HG03196 (cell line): ENCODE measurements around the gene STAT5A.
"Not testable (repeated sequence)": the region's sequence is repeated elsewhere in the genome, so short reads cannot be mapped to it uniquely, and the experiment has no call there.

Experiments
- ATAC-seq: cut with Tn5 transposase; IDR thresholded peaks from one replicate; pipeline ENCODE4 v1.9.1; 2021; ENCODE audit not compliant: unreplicated experiment

STAT5A gene

DNA sequence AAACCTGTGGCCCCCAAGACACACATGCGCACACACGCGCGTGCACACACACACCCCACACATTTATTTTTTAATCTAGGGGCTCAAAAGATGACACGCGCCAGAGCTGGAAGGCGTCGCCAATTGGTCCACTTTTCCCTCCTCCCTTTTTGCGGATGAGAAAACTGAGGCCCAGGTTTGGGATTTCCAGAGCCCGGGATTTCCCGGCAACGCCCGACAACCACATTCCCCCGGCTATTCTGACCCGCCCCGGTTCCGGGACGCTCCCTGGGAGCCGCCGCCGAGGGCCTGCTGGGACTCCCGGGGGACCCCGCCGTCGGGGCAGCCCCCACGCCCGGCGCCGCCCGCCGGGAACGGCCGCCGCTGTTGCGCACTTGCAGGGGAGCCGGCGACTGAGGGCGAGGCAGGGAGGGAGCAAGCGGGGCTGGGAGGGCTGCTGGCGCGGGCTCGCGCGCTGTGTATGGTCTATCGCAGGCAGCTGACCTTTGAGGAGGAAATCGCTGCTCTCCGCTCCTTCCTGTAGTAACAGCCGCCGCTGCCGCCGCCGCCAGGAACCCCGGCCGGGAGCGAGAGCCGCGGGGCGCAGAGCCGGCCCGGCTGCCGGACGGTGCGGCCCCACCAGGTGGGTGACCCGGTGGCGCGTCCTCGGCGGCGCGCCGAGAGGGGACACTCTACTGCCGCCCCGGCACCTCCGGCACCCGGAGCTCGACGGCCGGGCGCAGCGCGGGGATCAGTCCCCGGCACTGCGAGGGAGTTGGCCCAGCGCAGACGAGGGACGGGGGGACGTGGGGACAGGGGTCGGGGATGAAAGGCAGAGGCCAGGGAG, at the start of gene STAT5A:
TSS of gene STAT5A (plus strand) at position 522 of the 826 bp plus-strand sequence. CDS start 914 bp downstream, outside the sequence.
- peak; percentile 43 for ATAC-seq

DNA sequence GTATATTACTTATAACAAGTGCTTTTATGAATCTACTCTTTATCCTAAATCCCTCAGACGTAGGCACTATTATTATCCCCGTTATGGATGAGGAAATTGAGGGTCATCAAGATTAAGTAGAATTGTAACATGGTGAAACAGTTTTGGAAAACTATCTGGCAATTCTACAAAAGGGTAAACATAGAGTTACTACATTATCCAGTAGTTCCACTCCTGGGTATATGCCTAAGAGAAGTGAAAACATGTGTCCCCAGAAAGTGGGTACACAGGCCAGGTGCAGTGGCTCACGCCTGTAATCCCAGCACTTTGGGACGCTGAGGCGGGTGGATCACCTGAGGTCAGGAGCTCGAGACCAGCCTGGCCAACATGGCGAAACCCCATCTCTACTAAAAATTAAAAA, 48.7 kb upstream of the STAT5A start:
- ATAC-seq: not testable (repeated sequence)

DNA sequence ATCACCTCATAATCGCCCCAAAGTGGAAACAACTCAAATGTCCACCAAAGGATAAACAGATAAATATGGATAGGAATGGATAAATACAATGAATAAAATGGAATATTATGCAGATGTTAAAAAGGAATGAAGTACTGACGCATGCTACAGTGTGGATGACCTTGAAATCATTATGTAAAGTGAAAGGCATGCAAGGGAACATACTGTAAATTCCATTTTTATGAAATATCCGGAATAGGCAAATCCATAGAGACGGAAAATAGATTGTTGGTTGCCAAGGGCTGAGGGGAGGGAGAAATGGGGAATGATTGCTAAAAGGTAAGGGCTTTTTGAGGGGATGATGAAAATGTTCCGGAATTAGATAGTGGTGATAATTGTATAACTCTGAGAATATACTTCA, 48.1 kb upstream of the STAT5A start:
- ATAC-seq: no peak

DNA sequence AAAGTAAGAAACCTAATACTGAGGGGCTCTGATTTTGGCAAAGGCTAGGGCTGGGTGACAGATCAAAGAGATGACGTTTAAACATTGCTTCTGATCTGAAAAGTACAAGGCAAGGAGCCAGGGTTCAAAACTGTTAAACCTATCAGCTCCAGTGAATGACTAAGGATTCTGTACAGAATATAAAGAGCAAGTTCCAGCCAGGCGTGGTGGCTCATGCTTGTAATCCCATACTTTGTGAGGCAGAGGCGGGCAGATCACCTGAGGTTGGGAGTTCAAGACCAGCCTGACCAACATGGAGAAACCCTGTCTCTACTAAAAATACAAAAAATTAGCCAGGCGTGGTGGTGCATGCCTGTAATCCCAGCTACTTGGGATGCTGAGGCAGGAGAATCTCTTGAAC, 47.4 kb upstream of the STAT5A start:
- ATAC-seq: not testable (repeated sequence)

DNA sequence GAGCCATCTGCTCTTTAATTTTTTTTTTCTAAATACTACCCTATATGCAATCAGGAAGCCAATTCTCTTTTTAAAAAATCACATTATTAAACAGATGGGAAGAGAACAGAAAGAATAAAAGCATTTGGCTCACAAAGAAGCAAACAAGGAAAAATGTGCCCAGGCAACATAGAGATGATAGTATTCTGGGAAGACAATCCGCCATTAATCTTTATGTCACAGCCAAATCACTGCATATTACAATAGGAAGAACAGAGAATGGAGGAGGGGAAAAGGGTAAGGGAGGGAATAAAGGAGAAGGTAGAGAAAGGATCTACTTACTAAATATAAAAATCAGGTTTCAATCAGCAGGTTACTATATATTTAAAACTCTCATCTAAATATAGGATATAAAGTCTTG, 46.4 kb upstream of the STAT5A start:
- ATAC-seq: no peak

DNA sequence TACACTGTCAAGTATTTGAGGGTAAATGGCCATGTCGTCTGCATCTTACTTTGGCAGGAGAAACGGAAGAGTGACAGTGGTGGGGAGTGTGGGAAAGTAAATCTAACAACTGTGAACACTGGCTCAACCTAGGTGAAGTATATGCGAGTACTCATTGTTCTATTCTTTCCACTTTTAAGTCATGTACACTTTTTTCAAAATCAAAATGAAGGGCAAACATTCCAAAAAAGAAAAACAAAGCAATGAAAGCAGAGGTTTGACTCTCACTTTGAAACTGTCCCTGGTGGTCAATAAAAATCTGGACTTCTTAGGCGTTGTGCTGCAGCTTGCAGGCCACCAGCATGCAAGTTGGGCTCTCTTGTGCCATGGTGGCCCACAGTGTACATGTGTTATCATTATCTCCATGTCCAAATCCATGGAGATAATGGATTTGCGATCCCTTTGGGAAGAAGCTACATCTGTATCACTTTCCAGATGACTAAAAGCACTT, 44.8 kb upstream of the STAT5A start:
- no peak for ATAC-seq

DNA sequence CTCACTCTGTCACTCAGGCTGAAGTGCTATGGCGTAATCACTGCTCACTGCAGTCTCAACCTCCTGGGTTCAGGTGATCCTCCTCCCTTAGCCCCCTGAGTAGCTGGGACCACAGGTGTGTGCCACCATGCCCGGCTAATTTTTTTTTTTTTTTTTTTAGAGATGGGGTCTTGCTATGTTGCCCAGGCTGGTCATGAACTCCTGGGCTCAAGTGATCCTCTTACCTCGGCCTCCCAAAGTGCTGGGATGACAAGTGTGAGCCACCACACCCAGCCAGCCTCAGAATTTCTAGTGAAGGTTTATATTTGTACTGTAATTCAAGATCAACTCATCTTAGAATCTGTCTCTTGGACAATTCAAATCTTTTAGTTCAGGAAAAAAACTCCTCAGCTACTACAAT, 44.2 kb upstream of the STAT5A start:
- ATAC-seq: not testable (repeated sequence)

DNA sequence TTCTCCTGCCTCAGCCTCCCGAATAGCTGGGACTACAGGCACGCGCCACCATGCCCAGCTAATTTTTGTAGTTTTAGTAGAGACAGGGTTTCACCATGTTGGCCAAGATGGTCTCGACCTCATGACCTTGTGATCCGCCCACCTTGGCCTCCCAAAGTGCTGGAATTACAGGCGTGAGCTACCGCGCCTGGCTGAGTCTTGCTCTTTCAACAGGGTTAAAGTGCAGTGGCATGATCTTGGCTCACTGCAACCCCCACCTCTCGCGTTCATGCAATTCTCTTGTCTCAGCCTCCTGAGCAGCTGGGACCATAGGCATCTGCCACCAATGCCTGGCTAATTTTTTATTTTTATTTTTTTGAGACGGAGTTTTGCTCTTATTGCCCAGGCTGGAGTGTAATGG, 43.1 kb upstream of the STAT5A start:
- ATAC-seq: not testable (repeated sequence)

DNA sequence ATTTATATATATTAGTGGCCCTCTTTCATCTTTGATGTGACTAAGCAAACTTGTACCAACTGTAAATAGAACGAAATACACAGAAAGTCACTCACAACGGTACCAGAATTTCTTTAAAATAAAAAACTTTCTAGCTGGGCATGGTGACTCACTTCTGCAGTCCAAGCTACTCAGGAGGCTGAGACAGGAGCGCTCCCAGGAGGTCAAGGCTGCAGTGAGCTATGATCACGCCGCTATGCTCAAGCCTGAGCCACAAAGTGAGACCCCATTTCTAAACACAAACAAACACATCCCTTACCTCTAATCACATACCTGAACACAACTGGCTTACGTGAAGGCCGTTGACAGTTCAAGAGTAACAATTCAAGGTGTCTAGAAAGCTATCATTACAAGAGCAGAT, 41.8 kb upstream of the STAT5A start:
- no peak for ATAC-seq

DNA sequence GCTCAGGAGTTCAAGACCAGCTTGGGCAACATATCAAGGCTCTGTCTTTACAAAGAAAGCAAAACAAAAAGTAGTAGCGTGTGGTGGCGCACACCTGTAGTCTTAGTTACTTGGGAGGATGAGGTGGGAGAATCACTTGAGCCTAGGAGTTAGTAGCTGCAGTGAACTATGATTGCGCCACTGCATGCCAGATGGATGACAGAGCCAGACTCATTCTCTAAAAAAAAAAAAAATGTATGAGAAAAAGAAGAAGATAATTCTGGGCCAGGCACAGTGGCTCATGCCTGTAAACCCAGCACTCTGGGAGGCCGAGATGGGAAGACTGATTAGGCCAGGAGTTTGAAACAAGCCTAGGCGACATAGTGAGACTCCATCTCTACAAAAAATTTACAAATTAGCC, 40.6 kb upstream of the STAT5A start:
- no peak for ATAC-seq

DNA sequence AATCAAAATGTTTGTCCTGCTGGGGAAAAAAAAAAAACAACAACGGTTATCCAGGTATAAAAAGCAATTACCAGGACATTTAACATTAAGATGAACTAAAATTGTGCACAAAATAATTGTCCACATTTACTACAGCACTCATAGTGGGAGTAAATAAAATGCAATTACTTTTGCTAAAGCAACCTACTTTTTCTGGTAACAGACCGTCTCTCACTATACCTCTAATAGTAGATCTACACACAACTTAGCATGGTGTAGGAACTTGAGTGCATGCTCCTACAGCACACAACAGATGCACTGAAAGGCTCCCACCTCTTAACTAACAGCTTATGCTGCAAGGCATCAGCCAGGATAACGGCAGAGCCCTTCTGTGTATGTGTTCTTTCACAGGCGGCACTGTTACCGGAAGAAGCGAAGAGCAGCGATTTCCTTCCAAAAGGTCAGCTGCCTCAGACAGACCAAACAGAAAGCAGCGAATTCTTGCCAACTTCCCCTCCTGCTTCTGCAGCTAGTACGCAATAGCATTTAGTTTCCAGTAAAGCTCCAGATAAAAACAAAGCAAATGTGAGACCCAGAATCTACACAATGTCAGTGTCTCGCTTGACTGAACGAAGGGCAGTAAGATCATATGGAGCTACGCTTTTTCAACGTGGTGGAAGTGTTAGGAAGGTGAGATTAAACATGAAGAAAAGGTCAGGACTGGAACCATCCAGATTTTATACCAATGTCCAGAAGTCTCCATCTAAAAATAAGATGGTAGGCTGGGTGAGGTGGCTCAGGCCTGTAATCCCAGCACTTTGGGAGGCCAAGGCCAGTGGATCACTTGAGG, 39.7 kb upstream of the STAT5A start:
- ATAC-seq: peak; percentile 80

DNA sequence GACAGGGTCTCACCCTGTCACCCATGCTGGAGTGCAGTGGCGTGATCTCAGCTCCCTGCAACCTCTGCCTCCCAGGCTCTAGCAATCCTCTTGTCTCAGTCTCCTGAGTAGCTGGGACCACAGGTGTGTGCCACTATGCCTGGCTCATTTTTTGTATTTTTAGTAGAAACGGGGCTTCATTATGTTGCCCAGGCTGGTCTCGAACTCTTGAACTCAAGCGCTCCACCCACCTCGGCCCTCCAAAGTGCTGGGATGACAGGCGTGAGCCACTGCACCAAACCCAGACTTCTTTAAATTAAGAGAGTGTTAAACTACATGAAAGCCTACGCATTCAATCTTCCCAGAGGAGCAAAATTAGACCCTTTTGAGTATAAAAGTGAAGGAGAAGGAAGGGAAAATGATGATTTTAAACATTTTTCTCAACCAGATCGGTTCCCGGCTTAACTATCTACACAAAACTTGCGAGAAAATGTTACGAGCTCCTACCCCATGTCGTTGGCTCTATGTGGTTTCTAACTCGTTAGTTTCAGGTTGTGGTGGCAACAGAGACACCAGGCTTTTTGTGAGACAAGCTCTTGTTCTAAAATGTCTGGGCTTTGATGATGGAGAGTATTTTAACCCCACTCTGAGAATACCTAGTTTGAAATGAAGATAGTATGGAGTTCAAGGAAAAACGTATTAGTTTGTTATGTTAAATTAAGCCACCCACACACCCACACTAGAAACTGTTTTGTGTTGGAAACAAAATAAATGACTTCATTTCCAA, 38.4 kb upstream of the STAT5A start:
- ATAC-seq: no peak

DNA sequence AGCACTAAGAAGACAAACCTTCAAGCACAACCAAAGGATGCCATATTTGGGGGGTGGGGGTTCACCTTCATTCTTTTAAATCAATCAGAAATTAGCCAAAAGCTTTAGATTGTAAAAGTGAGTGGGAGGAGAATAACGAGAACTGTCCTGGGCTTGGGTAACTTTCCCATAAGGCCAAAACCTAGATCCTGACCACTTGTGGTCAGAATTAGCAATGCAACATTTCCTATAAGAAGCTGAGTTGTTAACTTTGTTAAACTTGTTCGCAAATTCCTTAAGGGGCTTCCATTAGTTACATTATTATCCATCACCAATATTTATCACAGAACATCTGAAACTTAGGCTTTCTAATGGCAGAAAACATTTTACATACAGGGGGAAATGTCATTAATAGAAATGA, 37.2 kb upstream of the STAT5A start:
- ATAC-seq: no peak

DNA sequence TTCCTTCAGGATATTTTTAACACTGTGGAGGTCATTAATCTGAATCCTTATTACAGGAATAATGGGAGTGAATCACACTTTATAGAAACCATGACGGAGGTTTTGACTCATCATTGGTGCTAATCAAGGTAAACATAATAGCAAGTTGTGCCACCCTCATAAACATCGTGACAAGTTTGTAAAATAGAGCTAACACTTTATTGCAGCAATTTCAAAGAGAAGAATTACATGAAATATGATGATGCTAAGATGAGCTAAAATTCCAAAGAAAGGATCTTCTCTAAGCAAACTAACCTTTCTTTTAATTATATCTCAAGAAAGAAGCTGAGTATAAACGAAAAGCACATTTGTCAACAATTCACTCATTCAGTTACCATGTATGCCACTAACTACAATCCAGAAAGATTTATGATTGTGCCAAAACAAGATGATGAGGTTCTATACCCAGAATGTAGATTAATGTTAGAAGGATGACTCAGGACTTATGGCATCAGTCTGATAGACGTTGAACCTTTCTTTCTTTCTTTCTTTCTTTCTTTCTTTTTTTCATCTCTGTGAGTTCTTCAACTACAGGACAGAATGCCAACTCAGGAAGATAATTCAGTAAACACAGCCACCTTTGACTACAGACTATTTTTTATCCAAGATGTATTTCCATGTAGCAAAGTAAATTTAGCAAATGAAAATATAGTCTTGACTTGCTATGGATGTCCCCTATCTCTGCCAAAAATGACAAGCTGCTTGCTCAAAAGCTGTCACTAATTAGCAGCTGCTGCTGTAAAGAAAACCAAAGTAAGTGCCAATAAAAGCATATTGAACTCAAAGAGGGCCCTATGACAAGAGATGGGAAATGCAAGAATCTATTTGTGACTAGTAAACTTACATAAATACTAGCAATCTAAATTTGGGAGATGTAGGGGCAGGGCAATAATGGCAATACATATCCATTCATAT, 35.4 kb upstream of the STAT5A start:
- no peak for ATAC-seq

DNA sequence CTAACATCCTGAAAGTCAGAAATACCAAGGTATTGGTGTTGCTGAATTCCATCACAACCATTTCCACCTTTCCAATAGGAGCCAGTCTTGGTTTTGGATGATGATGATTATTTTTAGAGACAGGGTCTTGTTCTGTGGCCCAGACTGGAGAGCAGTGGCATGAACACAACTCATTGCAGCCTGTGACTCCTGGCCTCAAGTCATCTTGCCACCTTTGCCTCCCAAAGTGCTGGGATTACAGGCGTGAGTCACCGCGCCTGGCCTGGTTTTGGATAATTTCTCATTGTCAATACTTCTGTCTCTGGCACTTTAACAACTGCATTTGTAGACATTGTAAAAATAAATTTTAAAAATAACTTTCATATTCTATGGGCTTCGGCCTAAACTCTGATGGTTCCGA, 34.7 kb upstream of the STAT5A start:
- ATAC-seq: no peak

DNA sequence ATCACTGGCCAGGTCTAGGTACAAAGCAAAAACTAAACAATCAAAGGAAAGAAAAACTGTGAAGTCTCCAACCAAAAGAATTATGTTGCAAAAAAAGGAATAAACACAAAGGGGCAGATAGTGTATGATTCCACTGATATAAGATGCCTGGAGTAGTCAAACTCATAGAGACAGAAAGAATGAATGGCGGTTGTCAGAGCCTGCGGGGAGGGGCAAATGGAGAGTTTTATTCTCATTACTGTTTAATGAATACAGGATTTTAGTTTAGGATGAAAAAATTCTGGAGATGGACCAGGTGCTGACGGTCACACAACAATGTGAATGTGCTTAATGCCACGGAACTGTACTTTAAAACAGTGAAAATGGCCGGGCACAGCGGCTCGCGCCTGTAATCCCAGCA, 32.9 kb upstream of the STAT5A start:
- no peak for ATAC-seq

DNA sequence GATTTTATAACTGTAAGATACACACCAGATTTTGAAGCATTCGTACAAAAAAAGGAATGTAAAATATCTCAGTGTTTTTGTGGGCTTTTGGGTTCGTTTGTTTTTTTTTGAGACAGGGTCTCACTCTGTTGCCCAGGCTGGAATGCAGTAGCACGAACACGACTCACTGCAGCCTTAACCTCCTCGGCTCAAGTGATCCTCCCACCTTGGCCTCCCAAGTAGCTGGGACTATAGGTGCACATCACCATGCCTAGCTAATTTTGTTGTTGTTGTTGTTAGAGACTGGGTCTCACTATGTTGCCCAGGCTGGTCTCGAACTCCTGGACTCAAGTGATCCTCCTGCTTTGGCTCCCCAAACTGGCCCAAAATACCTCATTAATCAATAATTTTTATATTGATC, 28.0 kb upstream of the STAT5A start:
- ATAC-seq: no peak

DNA sequence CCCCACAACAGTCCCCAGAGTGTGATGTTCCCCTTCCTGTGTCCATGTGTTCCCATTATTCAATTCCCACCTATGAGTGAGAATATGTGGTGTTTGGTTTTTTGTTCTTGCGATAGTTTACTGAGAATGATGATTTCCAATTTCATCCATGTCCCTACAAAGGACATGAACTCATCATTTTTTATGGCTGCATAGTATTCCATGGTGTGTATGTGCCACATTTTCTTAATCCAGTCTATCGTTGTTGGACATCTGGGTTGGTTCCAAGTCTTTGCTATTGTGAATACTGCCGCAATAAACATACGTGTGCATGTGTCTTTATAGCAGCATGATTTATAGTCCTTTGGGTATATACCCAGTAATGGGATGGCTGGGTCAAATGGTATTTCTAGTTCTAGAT, 23.9 kb upstream of the STAT5A start:
- not testable (repeated sequence) for ATAC-seq

DNA sequence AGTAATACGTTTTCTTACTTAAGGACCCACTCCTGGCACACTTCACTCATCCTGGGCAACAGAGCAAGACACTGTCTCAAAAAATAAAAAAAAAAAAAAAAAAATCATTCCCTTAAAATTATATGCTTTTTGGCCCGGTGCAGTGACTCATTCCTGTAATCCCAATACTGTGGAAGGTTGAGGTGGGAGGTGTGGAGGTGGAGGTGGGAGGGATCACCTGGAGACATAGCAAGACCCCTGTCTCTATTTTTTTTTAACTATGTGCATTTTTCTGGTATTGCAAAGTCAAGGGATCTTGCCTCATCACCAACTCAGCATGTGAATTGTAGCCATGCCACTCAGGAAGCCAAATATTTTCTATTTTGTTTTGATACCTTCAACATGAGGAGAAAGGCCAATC, 21.8 kb upstream of the STAT5A start:
- ATAC-seq: no peak
